ENCODE results near the gene CD207. TPM values are rescaled to one million over a fixed set of nuclear protein-coding genes. Genes with fewer than 3 reads are reported as not detected.

The CD207 gene
- polyA plus RNA-seq, 3 donors: 0.05 TPM; not detected in 2

GRCh38 chr2:70873541-70873940 is 37.9 kb upstream of the CD207 start:
- peaks cover 0 to 9% of the 10 kb centered on the region in 2 donors for H3K4me1 ChIP-seq (ENCODE audit: control insufficient read depth in 1 of 2, insufficient read depth in 2 of 2, low read length in 2 of 2)
- 62% methylated on average over 4 of the region's 4 CpGs for WGBS (ENCODE audit: insufficient coverage)
- Mint-ChIP-seq H3K4me1 (peaks cover 5% of the 10 kb centered on the region), H3K27me3 (ENCODE audit: low read depth in 3 of 3) (peaks cover 52 to 80% (median 75%) of the 10 kb centered on the region in 3 donors), H3K9me3 (peaks cover 0 to 11% (median 5%) of the 10 kb centered on the region in 7 donors), H3K27ac (no peak overlapping the region), H3K4me3 (no peak overlapping the region), H3K36me3 (no peaks in the 10 kb centered on the region)
- H3K4me3 ChIP-seq (replicated peaks in 1 of 3; ENCODE audit: low read depth in 2 of 3, low read length in 3 of 3): no peak overlapping the region
- H3K9ac ChIP-seq (ENCODE audit: insufficient read depth, low read length, poor library complexity, severe bottlenecking): no peak overlapping the region
- H3K36me3 ChIP-seq (replicated peaks in 1 of 2; ENCODE audit: control insufficient read depth in 1 of 2, insufficient read depth in 2 of 2, low read length in 2 of 2): no peaks in the 10 kb centered on the region
- intact Hi-C loops (cut with micrococcal nuclease): loop anchor here (5.0 kb wide), 3 partner anchors 44 to 86 kb away; no protein-coding TSS in a partner anchor
- DNase-seq: no peak
- H3K79me2 ChIP-seq (ENCODE audit: insufficient read depth, low read length): no peaks in the 10 kb centered on the region
- TF ChIP-seq CTCF (IDR thresholded peaks at IDR 0.05): no peak
- no peaks in the 10 kb centered on the region for H3K9me3 ChIP-seq (replicated peaks in 1 of 2; ENCODE audit: control insufficient read depth in 1 of 2, insufficient read depth in 1 of 2, low read length in 2 of 2)
- peaks cover 22 to 67% of the 10 kb centered on the region in 2 donors for H3K27me3 ChIP-seq (ENCODE audit: control insufficient read depth in 2 of 2, insufficient read depth in 2 of 2, low read length in 2 of 2)
- no peak overlapping the region for H3K4me2 ChIP-seq (replicated peaks; ENCODE audit: extremely low read depth, low read length, poor library complexity, severe bottlenecking)
- no peak overlapping the region for H2AFZ ChIP-seq (ENCODE audit: insufficient read depth, low read depth, low read length, poor library complexity, severe bottlenecking)
- H4K20me1 ChIP-seq (ENCODE audit: insufficient read depth, low read length): no peaks in the 10 kb centered on the region
- H3K27ac ChIP-seq (ENCODE audit: low read depth in 1 of 2, low read length in 2 of 2): no peak overlapping the region

- no peaks in the 10 kb centered on the region for H3K79me2 ChIP-seq (ENCODE audit: insufficient read depth, low read length)
- intact Hi-C loops (cut with micrococcal nuclease): loop anchor here (5.0 kb wide), 3 partner anchors 46 to 84 kb away; no protein-coding TSS in a partner anchor
- Mint-ChIP-seq H3K4me3 (peak overlapping the region in 1 of 2 donors; percentile 74), H3K4me1 (peaks cover 4% of the 10 kb centered on the region), H3K27me3 (ENCODE audit: low read depth in 3 of 3) (peaks cover 41 to 67% (median 66%) of the 10 kb centered on the region in 3 donors), H3K36me3 (no peaks in the 10 kb centered on the region), H3K9me3 (peaks cover 0 to 2% (median 0%) of the 10 kb centered on the region in 7 donors), H3K27ac (no peak overlapping the region)
- H3K9me3 ChIP-seq (replicated peaks in 1 of 2; ENCODE audit: control insufficient read depth in 1 of 2, insufficient read depth in 1 of 2, low read length in 2 of 2): no peaks in the 10 kb centered on the region
- peak overlapping the region; percentile 64 for H3K4me2 ChIP-seq (replicated peaks; ENCODE audit: extremely low read depth, low read length, poor library complexity, severe bottlenecking)
- no peaks in the 10 kb centered on the region for H4K20me1 ChIP-seq (ENCODE audit: insufficient read depth, low read length)
- peaks cover 12 to 54% of the 10 kb centered on the region in 2 donors for H3K27me3 ChIP-seq (ENCODE audit: control insufficient read depth in 2 of 2, insufficient read depth in 2 of 2, low read length in 2 of 2)
- no peak overlapping the region for H3K27ac ChIP-seq (ENCODE audit: low read depth in 1 of 2, low read length in 2 of 2)
- H3K4me3 ChIP-seq (replicated peaks in 1 of 3; ENCODE audit: low read depth in 2 of 3, low read length in 3 of 3): peak overlapping the region in 1 of 3 experiments; percentile 41
- H3K9ac ChIP-seq (ENCODE audit: insufficient read depth, low read length, poor library complexity, severe bottlenecking): no peak overlapping the region
- DNase-seq: peak; percentile 80 to 82 (median 81)
- WGBS (ENCODE audit: insufficient coverage): 12% methylated on average over 27 of the region's 36 CpGs
- TF ChIP-seq CTCF (IDR thresholded peaks at IDR 0.05): peak; percentile 90
- no peak overlapping the region for H2AFZ ChIP-seq (ENCODE audit: insufficient read depth, low read depth, low read length, poor library complexity, severe bottlenecking)
- H3K4me1 ChIP-seq (ENCODE audit: control insufficient read depth in 1 of 2, insufficient read depth in 2 of 2, low read length in 2 of 2): peaks cover 0 to 9% of the 10 kb centered on the region in 2 donors
- no peaks in the 10 kb centered on the region for H3K36me3 ChIP-seq (replicated peaks in 1 of 2; ENCODE audit: control insufficient read depth in 1 of 2, insufficient read depth in 2 of 2, low read length in 2 of 2)
These were observed 36.0 kb upstream of the CD207 start for GRCh38 chr2:70871398-70872211.
